Measurements from ENCODE around the gene ATG5.

- no peak for TF ChIP-seq POLR2AphosphoS5 (IDR thresholded peaks at IDR 0.05; ENCODE audit: low read depth, low read length)
- TF ChIP-seq TAF1 (IDR thresholded peaks at IDR 0.05; ENCODE audit: borderline replicate concordance, insufficient read depth, low read length) = no peak
- TF ChIP-seq, protein P1, sequence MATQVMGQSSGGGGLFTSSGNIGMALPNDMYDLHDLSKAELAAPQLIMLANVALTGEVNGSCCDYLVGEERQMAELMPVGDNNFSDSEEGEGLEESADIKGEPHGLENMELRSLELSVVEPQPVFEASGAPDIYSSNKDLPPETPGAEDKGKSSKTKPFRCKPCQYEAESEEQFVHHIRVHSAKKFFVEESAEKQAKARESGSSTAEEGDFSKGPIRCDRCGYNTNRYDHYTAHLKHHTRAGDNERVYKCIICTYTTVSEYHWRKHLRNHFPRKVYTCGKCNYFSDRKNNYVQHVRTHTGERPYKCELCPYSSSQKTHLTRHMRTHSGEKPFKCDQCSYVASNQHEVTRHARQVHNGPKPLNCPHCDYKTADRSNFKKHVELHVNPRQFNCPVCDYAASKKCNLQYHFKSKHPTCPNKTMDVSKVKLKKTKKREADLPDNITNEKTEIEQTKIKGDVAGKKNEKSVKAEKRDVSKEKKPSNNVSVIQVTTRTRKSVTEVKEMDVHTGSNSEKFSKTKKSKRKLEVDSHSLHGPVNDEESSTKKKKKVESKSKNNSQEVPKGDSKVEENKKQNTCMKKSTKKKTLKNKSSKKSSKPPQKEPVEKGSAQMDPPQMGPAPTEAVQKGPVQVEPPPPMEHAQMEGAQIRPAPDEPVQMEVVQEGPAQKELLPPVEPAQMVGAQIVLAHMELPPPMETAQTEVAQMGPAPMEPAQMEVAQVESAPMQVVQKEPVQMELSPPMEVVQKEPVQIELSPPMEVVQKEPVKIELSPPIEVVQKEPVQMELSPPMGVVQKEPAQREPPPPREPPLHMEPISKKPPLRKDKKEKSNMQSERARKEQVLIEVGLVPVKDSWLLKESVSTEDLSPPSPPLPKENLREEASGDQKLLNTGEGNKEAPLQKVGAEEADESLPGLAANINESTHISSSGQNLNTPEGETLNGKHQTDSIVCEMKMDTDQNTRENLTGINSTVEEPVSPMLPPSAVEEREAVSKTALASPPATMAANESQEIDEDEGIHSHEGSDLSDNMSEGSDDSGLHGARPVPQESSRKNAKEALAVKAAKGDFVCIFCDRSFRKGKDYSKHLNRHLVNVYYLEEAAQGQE (IDR thresholded peaks at IDR 0.05; ENCODE audit: insufficient read depth in 1 of 2, low read depth in 2 of 2, low read length in 2 of 2) = no peak
- TF ChIP-seq SIN3A (IDR thresholded peaks at IDR 0.05; ENCODE audit: borderline replicate concordance, insufficient read depth, low read length) = no peak
These were observed 163.7 kb downstream of the ATG5 start for GRCh38 chr6:106161893-106162292.
